Activated T-helper 1 cell treated with anti-CD3 and anti-CD28 coated beads, Interleukin-12 subunit alpha, Interleukin-12 subunit beta, Interleukin-2, Interleukin-4 antibody, amounts not matched to agents 30 ng/mL and 10 ng/mL and 1 ng/mL, durations not matched to agents 14 hours and 24 hours and 36 hours (primary cell): ENCODE results near the gene DGKE. TPM values are rescaled to one million over a fixed set of nuclear protein-coding genes. Genes with fewer than 3 reads are reported as not detected.

Experiments
- DNase-seq: peaks from one replicate; pipeline ENCODE4 v3.0.0; 2021; ENCODE audit warnings: low spot score
- H3K27ac Mint-ChIP-seq: one replicate; pipeline ENCODE4 v1.8.0; 2021; ENCODE audit warnings: mild to moderate bottlenecking, mixed read lengths
- H3K27me3 Mint-ChIP-seq: one replicate; pipeline ENCODE4 v1.8.0; 2022; ENCODE audit warnings: mild to moderate bottlenecking, moderate library complexity, mixed read lengths; ENCODE audit not compliant: insufficient read depth
- H3K36me3 Mint-ChIP-seq: one replicate; pipeline ENCODE4 v1.8.0; 2021; ENCODE audit warnings: low read depth, mixed read lengths
- H3K4me1 Mint-ChIP-seq: one replicate; pipeline ENCODE4 v1.8.0; 2021; ENCODE audit warnings: low read depth, mixed read lengths
- H3K4me3 Mint-ChIP-seq: one replicate; pipeline ENCODE4 v1.8.0; 2021; ENCODE audit warnings: mild to moderate bottlenecking, moderate library complexity, mixed read lengths
- H3K9me3 Mint-ChIP-seq: one replicate; pipeline ENCODE4 v1.8.0; 2021; ENCODE audit warnings: mixed read lengths
- intact Hi-C: fragments of 100-400 bp; cut with micrococcal nuclease; formaldehyde crosslinking; loops from one replicate; pipeline ENCODE4 v1.15.1; 2024
- total RNA-seq: library from RNA; stranded (reverse); gene quantifications from 2 replicates; pipeline ENCODE4 v1.2.3, GENCODE V29; 2022

Gene DGKE
- total RNA-seq, 1 donor from 2014 or later = 31.8 TPM

- H3K4me1 Mint-ChIP-seq = no peaks in the 10 kb centered on the region
- no peaks in the 10 kb centered on the region for H3K9me3 Mint-ChIP-seq
- intact Hi-C loops = no loop called here
- H3K27me3 Mint-ChIP-seq = no peaks in the 10 kb centered on the region
- DNase-seq = no peak
- no peak overlapping the region for H3K4me3 Mint-ChIP-seq
- no peak overlapping the region for H3K27ac Mint-ChIP-seq
- H3K36me3 Mint-ChIP-seq = no peaks in the 10 kb centered on the region
Measured at GRCh38 chr17:56804454-56804853, 29.5 kb upstream of the DGKE start.

GRCh38 chr17:56806949-56807348 lies 27.0 kb upstream of the DGKE start:
- no peak overlapping the region for H3K27ac Mint-ChIP-seq

GRCh38 chr17:56807723-56808122 lies 26.2 kb upstream of the DGKE start:
- Mint-ChIP-seq H3K27me3 (no peaks in the 10 kb centered on the region), H3K9me3 (no peaks in the 10 kb centered on the region), H3K4me3 (no peak overlapping the region), H3K36me3 (no peaks in the 10 kb centered on the region), H3K4me1 (no peaks in the 10 kb centered on the region), H3K27ac (no peak overlapping the region)
- no peak for DNase-seq
- intact Hi-C loops = loop anchor here (1.0 kb wide), 1 partner anchor 35 kb away; no protein-coding TSS in a partner anchor

More at GRCh38 chr17:56806949-56807348, 27.0 kb upstream of the DGKE start:
- Mint-ChIP-seq H3K4me1 (no peaks in the 10 kb centered on the region), H3K9me3 (no peaks in the 10 kb centered on the region), H3K36me3 (no peaks in the 10 kb centered on the region), H3K27me3 (no peaks in the 10 kb centered on the region), H3K4me3 (no peak overlapping the region)
- intact Hi-C loops = loop anchor here (1.0 kb wide), 1 partner anchor 35 kb away; no protein-coding TSS in a partner anchor
- DNase-seq = no peak

GRCh38 chr17:56808503-56808902 lies 25.4 kb upstream of the DGKE start:
- intact Hi-C loops = no loop called here

GRCh38 chr17:56809106-56809819 lies 24.7 kb upstream of the DGKE start:
- no peak overlapping the region for H3K27ac Mint-ChIP-seq

More at GRCh38 chr17:56808503-56808902, 25.4 kb upstream of the DGKE start:
- Mint-ChIP-seq H3K9me3 (no peaks in the 10 kb centered on the region), H3K27ac (no peak overlapping the region), H3K4me1 (no peaks in the 10 kb centered on the region), H3K4me3 (no peak overlapping the region), H3K36me3 (no peaks in the 10 kb centered on the region), H3K27me3 (peaks cover 3% of the 10 kb centered on the region)
- no peak for DNase-seq

GRCh38 chr17:56809820-56810179 lies 24.2 kb upstream of the DGKE start:
- Mint-ChIP-seq H3K4me1 (no peaks in the 10 kb centered on the region), H3K36me3 (no peaks in the 10 kb centered on the region), H3K9me3 (no peaks in the 10 kb centered on the region), H3K4me3 (no peak overlapping the region), H3K27ac (no peak overlapping the region), H3K27me3 (peaks cover 3% of the 10 kb centered on the region)
- DNase-seq = no peak
- intact Hi-C loops = no loop called here

More at GRCh38 chr17:56809106-56809819, 24.7 kb upstream of the DGKE start:
- H3K4me1 Mint-ChIP-seq = no peaks in the 10 kb centered on the region
- peaks cover 3% of the 10 kb centered on the region for H3K27me3 Mint-ChIP-seq
- no peaks in the 10 kb centered on the region for H3K36me3 Mint-ChIP-seq
- no peaks in the 10 kb centered on the region for H3K9me3 Mint-ChIP-seq
- H3K4me3 Mint-ChIP-seq = no peak overlapping the region
- no peak for DNase-seq
- intact Hi-C loops = no loop called here

GRCh38 chr17:56810343-56810742 lies 23.6 kb upstream of the DGKE start:
- no peaks in the 10 kb centered on the region for H3K9me3 Mint-ChIP-seq
- DNase-seq = no peak
- intact Hi-C loops = no loop called here
- H3K36me3 Mint-ChIP-seq = no peaks in the 10 kb centered on the region
- no peaks in the 10 kb centered on the region for H3K4me1 Mint-ChIP-seq
- no peak overlapping the region for H3K27ac Mint-ChIP-seq
- no peak overlapping the region for H3K4me3 Mint-ChIP-seq
- H3K27me3 Mint-ChIP-seq = peaks cover 3% of the 10 kb centered on the region

GRCh38 chr17:56810891-56811775 lies 22.8 kb upstream of the DGKE start:
- intact Hi-C loops = no loop called here
- Mint-ChIP-seq H3K27ac (no peak overlapping the region), H3K4me3 (no peak overlapping the region), H3K9me3 (no peaks in the 10 kb centered on the region), H3K27me3 (peaks cover 5% of the 10 kb centered on the region), H3K36me3 (no peaks in the 10 kb centered on the region), H3K4me1 (no peaks in the 10 kb centered on the region)
- no peak for DNase-seq

GRCh38 chr17:56812901-56813388 lies 21.0 kb upstream of the DGKE start:
- Mint-ChIP-seq H3K4me3 (no peak overlapping the region), H3K27ac (no peak overlapping the region), H3K9me3 (no peaks in the 10 kb centered on the region), H3K27me3 (peaks cover 5% of the 10 kb centered on the region), H3K36me3 (no peaks in the 10 kb centered on the region), H3K4me1 (no peaks in the 10 kb centered on the region)
- intact Hi-C loops = no loop called here
- DNase-seq = no peak

GRCh38 chr17:56815711-56816110 lies 18.2 kb upstream of the DGKE start:
- Mint-ChIP-seq H3K36me3 (no peaks in the 10 kb centered on the region), H3K9me3 (no peaks in the 10 kb centered on the region), H3K27ac (no peak overlapping the region), H3K4me3 (no peak overlapping the region), H3K4me1 (peaks cover 7% of the 10 kb centered on the region), H3K27me3 (peaks cover 10% of the 10 kb centered on the region)
- DNase-seq = no peak
- intact Hi-C loops = no loop called here

- Mint-ChIP-seq H3K4me1 (peaks cover 7% of the 10 kb centered on the region), H3K9me3 (no peaks in the 10 kb centered on the region), H3K27ac (no peak overlapping the region), H3K4me3 (no peak overlapping the region), H3K36me3 (no peaks in the 10 kb centered on the region), H3K27me3 (peaks cover 10% of the 10 kb centered on the region)
- intact Hi-C loops = no loop called here
- DNase-seq = no peak
Measured at GRCh38 chr17:56817066-56817465, 16.9 kb upstream of the DGKE start.

GRCh38 chr17:56819030-56819429 lies 14.9 kb upstream of the DGKE start:
- intact Hi-C loops = loop anchor here (1.0 kb wide), 3 partner anchors 14 to 142 kb away; partner anchors contain the start of genes C17orf67 and COIL
- Mint-ChIP-seq H3K27me3 (peaks cover 6% of the 10 kb centered on the region), H3K4me1 (peaks cover 7% of the 10 kb centered on the region), H3K36me3 (no peaks in the 10 kb centered on the region), H3K27ac (no peak overlapping the region), H3K9me3 (no peaks in the 10 kb centered on the region), H3K4me3 (no peak overlapping the region)
- no peak for DNase-seq
